Activated T-helper 1 cell treated with anti-CD3 and anti-CD28 coated beads, Interleukin-2, amount 50 U/mL, for 16 hours (primary cell): ENCODE data around the gene SMARCD1.

Source experiments
- DNase-seq, 2 donors: peaks; one replicate each; pipeline ENCODE4 v3.0.0-alpha.2; 2020; ENCODE audit warnings: low read depth in 1 of 2, low spot score in 1 of 2

The SMARCD1 gene

GRCh38 chr12:50084775-50085614 lies at the start of gene SMARCD1:
TSS of gene SMARCD1 (plus strand) at chr12:50085342. CDS start at chr12:50085370, 28 bp downstream.
- peak; percentile 71 to 79 for DNase-seq

GRCh38 chr12:50038336-50038735 lies 46.8 kb upstream of the SMARCD1 start:
- DNase-seq = no peak

- DNase-seq = peak; percentile 68 to 80
Observed at GRCh38 chr12:50039151-50039835, 45.8 kb upstream of the SMARCD1 start.

- no peak for DNase-seq
Observed at GRCh38 chr12:50040657-50041056, 44.5 kb upstream of the SMARCD1 start.

- no peak for DNase-seq
Observed at GRCh38 chr12:50041062-50041860, 43.9 kb upstream of the SMARCD1 start.

- DNase-seq = no peak
Observed at GRCh38 chr12:50041962-50042361, 43.2 kb upstream of the SMARCD1 start.

GRCh38 chr12:50042693-50043092 lies 42.4 kb upstream of the SMARCD1 start:
- DNase-seq = no peak

GRCh38 chr12:50043308-50043707 lies 41.8 kb upstream of the SMARCD1 start:
- no peak for DNase-seq

- DNase-seq = no peak
Observed at GRCh38 chr12:50043854-50044253, 41.3 kb upstream of the SMARCD1 start.

GRCh38 chr12:50047693-50048250 lies 37.4 kb upstream of the SMARCD1 start:
- DNase-seq = no peak

- no peak for DNase-seq
Observed at GRCh38 chr12:50049254-50050118, 35.7 kb upstream of the SMARCD1 start.

GRCh38 chr12:50050119-50050385 lies 35.1 kb upstream of the SMARCD1 start:
- no peak for DNase-seq

GRCh38 chr12:50050410-50051098 lies 34.6 kb upstream of the SMARCD1 start:
- no peak for DNase-seq

GRCh38 chr12:50051101-50051806 lies 33.9 kb upstream of the SMARCD1 start:
- DNase-seq = no peak

GRCh38 chr12:50052544-50052943 lies 32.6 kb upstream of the SMARCD1 start:
- no peak for DNase-seq

- DNase-seq = no peak
Observed at GRCh38 chr12:50052964-50053363, 32.2 kb upstream of the SMARCD1 start.

GRCh38 chr12:50053583-50053982 lies 31.6 kb upstream of the SMARCD1 start:
- DNase-seq = no peak

GRCh38 chr12:50055831-50056638 lies 29.1 kb upstream of the SMARCD1 start:
- peak in 1 of 2 donors; percentile 34 for DNase-seq

GRCh38 chr12:50056639-50056976 lies 28.5 kb upstream of the SMARCD1 start:
- DNase-seq = no peak
